Measurements from ENCODE around the gene DRC7. TPM values are rescaled to one million over a fixed set of nuclear protein-coding genes. Genes with fewer than 3 reads are reported as not detected.

DRC7 gene
- total RNA-seq, 4 donors from 2014 or later = 0.22 to 7.1 TPM; not detected in 2

GRCh38 chr16:57660715-57661463 lies 33.7 kb upstream of the DRC7 start:
- Histone ChIP-seq H3K27me3 (no peaks in the 10 kb centered on the region), H3K27ac (no peak overlapping the region), H3K36me3 (peaks cover 80 to 87% of the 10 kb centered on the region in 2 donors), H3K4me1 (no peaks in the 10 kb centered on the region), H3K9me3 (no peaks in the 10 kb centered on the region), H3K4me3 (replicated peaks in 1 of 3) (no peak overlapping the region)
- intact Hi-C loops (cut with DNase I) = no loop called here
- 95 to 97% methylated on average over 10 to 11 of the region's 11 CpGs for WGBS, 2 donors
- TF ChIP-seq POLR2A (IDR thresholded peaks at IDR 0.05) (no peak), CTCF (IDR thresholded peaks at IDR 0.05) (no peak)
- DNase-seq = no peak

DNA sequence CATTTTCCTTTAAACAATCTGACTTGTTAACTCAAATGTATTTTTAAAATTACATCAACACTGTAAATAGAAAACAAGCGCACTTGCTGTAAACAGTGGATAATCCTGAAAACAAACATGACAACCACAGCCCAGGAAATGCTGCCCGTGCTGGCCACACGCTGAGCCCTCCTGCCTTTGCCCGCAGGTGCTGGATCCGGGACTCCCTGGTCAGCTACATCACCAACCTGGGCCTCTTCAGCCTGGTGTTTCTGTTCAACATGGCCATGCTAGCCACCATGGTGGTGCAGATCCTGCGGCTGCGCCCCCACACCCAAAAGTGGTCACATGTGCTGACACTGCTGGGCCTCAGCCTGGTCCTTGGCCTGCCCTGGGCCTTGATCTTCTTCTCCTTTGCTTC lies 33.1 kb upstream of the DRC7 start:
- no peaks in the 10 kb centered on the region for H3K27me3 ChIP-seq
- no peak overlapping the region for H3K27ac ChIP-seq
- TF ChIP-seq CTCF (IDR thresholded peaks at IDR 0.05) = no peak

GRCh38 chr16:57661936-57662906 lies 32.4 kb upstream of the DRC7 start:
- WGBS, 2 donors = 89 to 91% methylated on average over 18 to 20 of the region's 20 CpGs
- no peak overlapping the region for H3K4me3 ChIP-seq (replicated peaks in 1 of 3)
- H3K4me1 ChIP-seq = no peaks in the 10 kb centered on the region
- H3K9me3 ChIP-seq = no peaks in the 10 kb centered on the region
- no peaks in the 10 kb centered on the region for H3K27me3 ChIP-seq
- H3K36me3 ChIP-seq = peaks cover 66 to 74% of the 10 kb centered on the region in 2 donors
- DNase-seq = no peak
- H3K27ac ChIP-seq = no peak overlapping the region
- no peak for TF ChIP-seq POLR2A (IDR thresholded peaks at IDR 0.05)
- TF ChIP-seq CTCF (IDR thresholded peaks at IDR 0.05) = no peak
- intact Hi-C loops (cut with DNase I) = no loop called here

More for the DNA sequence above, 33.1 kb upstream of the DRC7 start:
- no peaks in the 10 kb centered on the region for H3K9me3 ChIP-seq
- intact Hi-C loops (cut with DNase I) = no loop called here
- no peak overlapping the region for H3K4me3 ChIP-seq (replicated peaks in 1 of 3)
- WGBS, 2 donors = 87 to 91% methylated on average over 7 of the region's 7 CpGs
- no peaks in the 10 kb centered on the region for H3K4me1 ChIP-seq
- peaks cover 73 to 81% of the 10 kb centered on the region in 2 donors for H3K36me3 ChIP-seq
- no peak for DNase-seq

GRCh38 chr16:57663436-57663835 lies 31.2 kb upstream of the DRC7 start:
- Histone ChIP-seq H3K27me3 (no peaks in the 10 kb centered on the region), H3K36me3 (peaks cover 62 to 63% of the 10 kb centered on the region in 2 donors), H3K4me1 (no peaks in the 10 kb centered on the region), H3K9me3 (no peaks in the 10 kb centered on the region), H3K27ac (no peak overlapping the region), H3K4me3 (replicated peaks in 1 of 3) (no peak overlapping the region)
- no peak for TF ChIP-seq POLR2A (IDR thresholded peaks at IDR 0.05)
- WGBS, 2 donors = 91 to 100% methylated on average over 2 to 18 of the region's 21 CpGs
- DNase-seq = no peak
- intact Hi-C loops (cut with DNase I) = no loop called here

- TF ChIP-seq POLR2A (IDR thresholded peaks at IDR 0.05) (no peak), CTCF (IDR thresholded peaks at IDR 0.05) (no peak)
- 87 to 93% methylated on average over 10 to 15 of the region's 15 CpGs for WGBS, 2 donors
- no peaks in the 10 kb centered on the region for H3K9me3 ChIP-seq
- no peak overlapping the region for H3K27ac ChIP-seq
- intact Hi-C loops (cut with DNase I) = no loop called here
- H3K27me3 ChIP-seq = no peaks in the 10 kb centered on the region
- H3K4me1 ChIP-seq = no peaks in the 10 kb centered on the region
- H3K4me3 ChIP-seq (replicated peaks in 1 of 3) = no peak overlapping the region
- peaks cover 56% of the 10 kb centered on the region in 2 donors for H3K36me3 ChIP-seq
- DNase-seq = no peak
Observed at GRCh38 chr16:57663917-57664661, 30.5 kb upstream of the DRC7 start.

Data from thyroid gland (tissue), 4 donors.